Measurements from ENCODE around the gene BRME1.

GRCh38 chr19:13952931-13953531 is 47.1 kb upstream of the BRME1 start:
- no peak for TF ChIP-seq EZH2 (IDR thresholded peaks at IDR 0.05; ENCODE audit: borderline replicate concordance, low read depth, low read length, severe bottlenecking)
- TF ChIP-seq, protein P1, sequence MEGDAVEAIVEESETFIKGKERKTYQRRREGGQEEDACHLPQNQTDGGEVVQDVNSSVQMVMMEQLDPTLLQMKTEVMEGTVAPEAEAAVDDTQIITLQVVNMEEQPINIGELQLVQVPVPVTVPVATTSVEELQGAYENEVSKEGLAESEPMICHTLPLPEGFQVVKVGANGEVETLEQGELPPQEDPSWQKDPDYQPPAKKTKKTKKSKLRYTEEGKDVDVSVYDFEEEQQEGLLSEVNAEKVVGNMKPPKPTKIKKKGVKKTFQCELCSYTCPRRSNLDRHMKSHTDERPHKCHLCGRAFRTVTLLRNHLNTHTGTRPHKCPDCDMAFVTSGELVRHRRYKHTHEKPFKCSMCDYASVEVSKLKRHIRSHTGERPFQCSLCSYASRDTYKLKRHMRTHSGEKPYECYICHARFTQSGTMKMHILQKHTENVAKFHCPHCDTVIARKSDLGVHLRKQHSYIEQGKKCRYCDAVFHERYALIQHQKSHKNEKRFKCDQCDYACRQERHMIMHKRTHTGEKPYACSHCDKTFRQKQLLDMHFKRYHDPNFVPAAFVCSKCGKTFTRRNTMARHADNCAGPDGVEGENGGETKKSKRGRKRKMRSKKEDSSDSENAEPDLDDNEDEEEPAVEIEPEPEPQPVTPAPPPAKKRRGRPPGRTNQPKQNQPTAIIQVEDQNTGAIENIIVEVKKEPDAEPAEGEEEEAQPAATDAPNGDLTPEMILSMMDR (IDR thresholded peaks at IDR 0.05; ENCODE audit: borderline replicate concordance, extremely low read depth, low read length, poor library complexity, severe bottlenecking) = no peak
